ENCODE data around the gene CBL. TPM values are rescaled to one million over a fixed set of nuclear protein-coding genes. Genes with fewer than 3 reads are reported as not detected.

CBL gene
- total RNA-seq, 1 experiment from 2014 or later, result 52.7 TPM

GRCh38 chr11:119350302-119350701 lies 144.2 kb downstream of the CBL start:
- peaks cover 1% of the 10 kb centered on the region for H3K36me3 Mint-ChIP-seq (ENCODE audit: insufficient read depth, unreplicated experiment)
- H3K9me3 Mint-ChIP-seq (ENCODE audit: unreplicated experiment), result no peaks in the 10 kb centered on the region
- H3K27me3 Mint-ChIP-seq (ENCODE audit: insufficient read depth, unreplicated experiment), result peaks cover 3% of the 10 kb centered on the region
- Histone ChIP-seq H3K9me3 (no peaks in the 10 kb centered on the region), H3K4me3 (ENCODE audit: low read depth, low read length) (no peak overlapping the region), H3K27me3 (replicated peaks; ENCODE audit: control insufficient read depth, insufficient read depth, low read length) (no peaks in the 10 kb centered on the region), H3K4me1 (peaks cover 7% of the 10 kb centered on the region; the same call in 1 of the 2 replicates), H3K36me3 (ENCODE audit: control insufficient read depth, insufficient read depth, low read length) (no peaks in the 10 kb centered on the region)
- no peak for DNase-seq
- no peak for TF ChIP-seq CTCF (IDR thresholded peaks at IDR 0.05; ENCODE audit: insufficient read depth in 1 of 2, low read depth in 1 of 2, low read length in 1 of 2, severe bottlenecking in 1 of 2, unreplicated experiment in 1 of 2)
- POLR2A ChIA-PET, result no interaction called here
- no TSS peak for BruUV-seq (replicated peaks)
- H3K4me3 Mint-ChIP-seq (ENCODE audit: unreplicated experiment), result no peak overlapping the region
- CTCF ChIA-PET, result interaction anchor here (1.0 to 1.7 kb wide), 3 partner anchors 10 to 12 kb away, joined by 3 to 7 read pairs (median 7); no protein-coding TSS in a partner anchor
- peaks cover 8% of the 10 kb centered on the region for H3K4me1 Mint-ChIP-seq (ENCODE audit: low read depth, unreplicated experiment)
- no peak overlapping the region for H3K27ac Mint-ChIP-seq (ENCODE audit: unreplicated experiment)
- intact Hi-C loops (cut with micrococcal nuclease; ENCODE audit: unreplicated experiment), result no loop called here

GRCh38 chr11:119351232-119351631 lies 145.1 kb downstream of the CBL start:
- H3K27me3 ChIP-seq (replicated peaks; ENCODE audit: control insufficient read depth, insufficient read depth, low read length), result no peaks in the 10 kb centered on the region
- no peak for DNase-seq
- no peak overlapping the region for H3K4me3 ChIP-seq (ENCODE audit: low read depth, low read length)
- H3K4me3 Mint-ChIP-seq (ENCODE audit: unreplicated experiment), result no peak overlapping the region
- no peak overlapping the region for H3K27ac Mint-ChIP-seq (ENCODE audit: unreplicated experiment)
- BruUV-seq (replicated peaks), result no TSS peak
- ChIA-PET POLR2A (no interaction called here), CTCF (interaction anchor here (0.5 to 1.4 kb wide), 2 partner anchors 10 to 81 kb away, joined by 3 to 4 read pairs; no protein-coding TSS in a partner anchor)
- no peaks in the 10 kb centered on the region for H3K36me3 ChIP-seq (ENCODE audit: control insufficient read depth, insufficient read depth, low read length)
- intact Hi-C loops (cut with micrococcal nuclease; ENCODE audit: unreplicated experiment), result no loop called here
- H3K9me3 ChIP-seq, result no peaks in the 10 kb centered on the region
- H3K4me1 Mint-ChIP-seq (ENCODE audit: low read depth, unreplicated experiment), result peaks cover 8% of the 10 kb centered on the region
- H3K36me3 Mint-ChIP-seq (ENCODE audit: insufficient read depth, unreplicated experiment), result peaks cover 10% of the 10 kb centered on the region
- peaks cover 7% of the 10 kb centered on the region; the same call in 1 of the 2 replicates for H3K4me1 ChIP-seq
- H3K27me3 Mint-ChIP-seq (ENCODE audit: insufficient read depth, unreplicated experiment), result peaks cover 3% of the 10 kb centered on the region
- H3K9me3 Mint-ChIP-seq (ENCODE audit: unreplicated experiment), result no peaks in the 10 kb centered on the region
- TF ChIP-seq CTCF (IDR thresholded peaks at IDR 0.05; ENCODE audit: insufficient read depth in 1 of 2, low read depth in 1 of 2, low read length in 1 of 2, severe bottlenecking in 1 of 2, unreplicated experiment in 1 of 2), result no peak

GRCh38 chr11:119352857-119353260 lies 146.7 kb downstream of the CBL start:
- no peak for TF ChIP-seq CTCF (IDR thresholded peaks at IDR 0.05; ENCODE audit: insufficient read depth in 1 of 2, low read depth in 1 of 2, low read length in 1 of 2, severe bottlenecking in 1 of 2, unreplicated experiment in 1 of 2)
- Histone ChIP-seq H3K4me3 (ENCODE audit: low read depth, low read length) (no peak overlapping the region), H3K9me3 (no peaks in the 10 kb centered on the region), H3K4me1 (peaks cover 7% of the 10 kb centered on the region; the same call in 1 of the 2 replicates), H3K36me3 (ENCODE audit: control insufficient read depth, insufficient read depth, low read length) (0 out of 2 replicates have a peak, but pooled peaks cover 1% of the 10 kb centered on the region), H3K27me3 (replicated peaks; ENCODE audit: control insufficient read depth, insufficient read depth, low read length) (no peaks in the 10 kb centered on the region)
- peak in 1 of 2 experiments; percentile 47 for DNase-seq
- Mint-ChIP-seq H3K27me3 (ENCODE audit: insufficient read depth, unreplicated experiment) (peaks cover 3% of the 10 kb centered on the region), H3K4me3 (ENCODE audit: unreplicated experiment) (no peak overlapping the region), H3K36me3 (ENCODE audit: insufficient read depth, unreplicated experiment) (peaks cover 17% of the 10 kb centered on the region), H3K27ac (ENCODE audit: unreplicated experiment) (no peak overlapping the region), H3K4me1 (ENCODE audit: low read depth, unreplicated experiment) (peaks cover 8% of the 10 kb centered on the region), H3K9me3 (ENCODE audit: unreplicated experiment) (no peaks in the 10 kb centered on the region)
- intact Hi-C loops (cut with micrococcal nuclease; ENCODE audit: unreplicated experiment), result loop anchor here (1.0 to 2.0 kb wide), 2 partner anchors 16 to 21 kb away; no protein-coding TSS in a partner anchor
- CTCF ChIA-PET, result interaction anchor here (1.1 to 2.5 kb wide), 2 partner anchors 13 to 15 kb away, joined by 3 to 15 read pairs; no protein-coding TSS in a partner anchor
- no TSS peak for BruUV-seq (replicated peaks)
- POLR2A ChIA-PET, result no interaction called here
